Psoas muscle (tissue), 8 donors: ENCODE results near the gene CYP4V2. TPM values are rescaled to one million over a fixed set of nuclear protein-coding genes. Genes with fewer than 3 reads are reported as not detected.

ENCODE experiments used
- ATAC-seq, 4 donors: fragments of 200-7000 bp; cut with Tn5 transposase; one replicate each; pipeline ENCODE4 v1.9.1; 2020; ENCODE audit warnings: moderate library complexity in 3 of 4, mild to moderate bottlenecking in 2 of 4
- DNase-seq, 2 donors: peaks; one replicate each; pipeline ENCODE4 v3.0.0-alpha.2; 2020
- H3K27ac ChIP-seq: fragments of 200-600 bp; one replicate; pipeline ENCODE4 v1.8.0; 2022
- H3K27me3 ChIP-seq, 3 donors: fragments of 200-600 bp in 1 of 3; one replicate each; pipeline versions ENCODE4 v1.6.1 to v1.8.0; 2013 to 2022; ENCODE audit warnings: low read length in 2 of 3, mild to moderate bottlenecking in 2 of 3, moderate library complexity in 1 of 3; ENCODE audit not compliant: insufficient read depth in 3 of 3
- H3K36me3 ChIP-seq, 2 donors: fragments of 200-600 bp in 1 of 2; one replicate each; pipeline versions ENCODE4 v1.6.1 to v1.8.0; 2013 to 2022; ENCODE audit warnings: low read depth in 1 of 2, mild to moderate bottlenecking in 1 of 2, moderate library complexity in 1 of 2; ENCODE audit not compliant: insufficient read depth in 1 of 2
- H3K4me1 ChIP-seq: fragments of 200-600 bp; one replicate; pipeline ENCODE4 v1.8.0; 2022
- H3K4me3 ChIP-seq: fragments of 200-600 bp; one replicate; pipeline ENCODE4 v1.8.0; 2022; ENCODE audit warnings: mild to moderate bottlenecking
- H3K9me3 ChIP-seq: fragments of 200-600 bp; one replicate; pipeline ENCODE4 v1.8.0; 2022
- WGBS, 3 donors: extraction: QIAGEN DNeasy Blood & Tissue Kit; methylation state at CpG; one replicate each; pipeline versions ENCODE4 v1.1.6 to v1.1.7; 2013; 5-methylcytosine and 5-hydroxymethylcytosine counted together
- intact Hi-C, 2 donors: fragments of 100-400 bp; cut with DNase I; formaldehyde crosslinking; loops; one replicate each; pipeline versions ENCODE4 v1.11.0 to v1.14.2; 2022
- polyA plus RNA-seq, 3 donors: library from polyadenylated mRNA; stranded (reverse); fragments of 200-250 nt; gene quantifications; one replicate each; pipeline ENCODE4 v1.2.3, GENCODE V29; 2013
- total RNA-seq, 4 donors: library from RNA; stranded (reverse); fragmentation: NEBNext Ultra II Directional in 2 of 4; extraction: Animal tissue kit (Norgen Biotek cat#: 25700) in 2 of 4; gene quantifications; one replicate each; pipeline versions ENCODE4 v1.2.1 to v1.2.4, GENCODE V29; 2021 to 2023
- TF ChIP-seq, protein P1 (sequence below): fragments of 200-600 bp; IDR thresholded peaks from one replicate; pipeline ENCODE4 v1.8.0; 2022; ENCODE audit warnings: antibody characterized with exemption
- donor health status: healthy with polysubstance abuse.
- donor health status: DM: no; HTN: no; CAD: no; lungs with moderate emphysema.
- donor health status: Bipolar disorder and iron deficiency.
- donor health status: healthy.
- donor health status: DM: yes; HTN: yes; CAD: no.
- donor health status: DM: no; HTN: no; CAD: no.
- donor health status: DM: no; HTN: no; CAD: no.
- donor health status: DM: yes; HTN: yes; CAD: no.

CYP4V2 gene
- total and polyA plus RNA-seq, 7 donors, result 2.6 to 6.8 (median 5.0) TPM

DNA sequence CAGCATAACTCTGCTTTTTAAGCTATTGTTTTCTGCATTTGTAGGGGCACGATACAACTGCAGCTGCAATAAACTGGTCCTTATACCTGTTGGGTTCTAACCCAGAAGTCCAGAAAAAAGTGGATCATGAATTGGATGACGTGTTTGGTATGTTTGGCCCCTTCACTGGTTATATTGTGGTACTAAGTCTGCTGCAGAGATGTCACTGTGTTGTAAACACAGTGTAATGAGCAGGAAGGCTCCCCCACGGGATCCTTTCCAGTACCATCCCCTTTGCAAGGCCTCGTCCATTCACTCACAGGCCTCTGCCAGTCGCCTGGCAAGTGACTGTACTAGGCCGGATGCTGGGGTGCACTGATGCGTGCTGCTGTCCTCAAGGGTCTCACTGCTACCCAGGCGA is 13.8 kb downstream of the CYP4V2 start:
- intact Hi-C loops, result no loop called here
- H3K27ac ChIP-seq, result no peak overlapping the region
- no peaks in the 10 kb centered on the region for H3K4me1 ChIP-seq
- H3K9me3 ChIP-seq, result no peaks in the 10 kb centered on the region
- H3K36me3 ChIP-seq, result peaks cover 0 to 17% of the 10 kb centered on the region in 2 donors
- H3K27me3 ChIP-seq, result no peaks in the 10 kb centered on the region
- DNase-seq (no peak), ATAC-seq (no peak)
- TF ChIP-seq, protein P1, sequence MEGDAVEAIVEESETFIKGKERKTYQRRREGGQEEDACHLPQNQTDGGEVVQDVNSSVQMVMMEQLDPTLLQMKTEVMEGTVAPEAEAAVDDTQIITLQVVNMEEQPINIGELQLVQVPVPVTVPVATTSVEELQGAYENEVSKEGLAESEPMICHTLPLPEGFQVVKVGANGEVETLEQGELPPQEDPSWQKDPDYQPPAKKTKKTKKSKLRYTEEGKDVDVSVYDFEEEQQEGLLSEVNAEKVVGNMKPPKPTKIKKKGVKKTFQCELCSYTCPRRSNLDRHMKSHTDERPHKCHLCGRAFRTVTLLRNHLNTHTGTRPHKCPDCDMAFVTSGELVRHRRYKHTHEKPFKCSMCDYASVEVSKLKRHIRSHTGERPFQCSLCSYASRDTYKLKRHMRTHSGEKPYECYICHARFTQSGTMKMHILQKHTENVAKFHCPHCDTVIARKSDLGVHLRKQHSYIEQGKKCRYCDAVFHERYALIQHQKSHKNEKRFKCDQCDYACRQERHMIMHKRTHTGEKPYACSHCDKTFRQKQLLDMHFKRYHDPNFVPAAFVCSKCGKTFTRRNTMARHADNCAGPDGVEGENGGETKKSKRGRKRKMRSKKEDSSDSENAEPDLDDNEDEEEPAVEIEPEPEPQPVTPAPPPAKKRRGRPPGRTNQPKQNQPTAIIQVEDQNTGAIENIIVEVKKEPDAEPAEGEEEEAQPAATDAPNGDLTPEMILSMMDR, result no peak
- no peak overlapping the region for H3K4me3 ChIP-seq
- WGBS, 3 donors, result 79 to 84% (median 82%) methylated on average over 8 of the region's 8 CpGs

- Histone ChIP-seq H3K27me3 (no peaks in the 10 kb centered on the region), H3K9me3 (no peaks in the 10 kb centered on the region), H3K36me3 (peaks cover 0 to 5% of the 10 kb centered on the region in 2 donors), H3K4me1 (no peaks in the 10 kb centered on the region), H3K27ac (no peak overlapping the region), H3K4me3 (no peak overlapping the region)
- intact Hi-C loops, result no loop called here
- DNase-seq (no peak), ATAC-seq (peak in 1 of 4 donors; percentile 19)
- TF ChIP-seq, protein P1, result no peak
- WGBS, 3 donors, result 31 to 44% (median 39%) methylated on average over 8 of the region's 8 CpGs
Observed at GRCh38 chr4:186216465-186217024, 25.2 kb downstream of the CYP4V2 start.

DNA sequence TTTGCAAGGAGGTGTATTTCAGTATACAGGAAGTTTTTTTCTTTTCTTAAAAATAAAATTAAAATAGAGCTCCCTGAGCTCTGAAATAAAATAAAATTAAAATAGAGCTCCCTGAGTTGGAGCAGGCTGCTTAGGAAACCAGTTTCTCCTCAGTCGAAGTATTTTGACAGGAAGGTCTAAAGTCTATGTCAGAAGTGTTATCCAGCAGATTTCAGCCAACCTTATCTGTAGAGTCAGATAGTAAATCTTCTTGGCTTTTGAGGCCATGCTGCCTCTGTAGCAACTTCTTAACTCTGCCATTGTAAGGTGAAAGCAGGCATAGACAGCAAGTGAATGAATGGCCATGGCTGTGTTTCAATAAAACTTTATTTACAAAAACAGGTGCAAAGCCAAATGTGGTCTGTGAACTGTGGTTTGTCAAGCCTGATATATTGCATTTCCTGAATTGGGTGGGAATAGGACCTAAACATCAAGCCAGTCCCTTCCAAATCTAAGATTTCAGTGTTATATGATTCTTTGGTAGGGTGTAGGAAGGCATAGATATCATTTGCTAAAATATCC is 26.4 kb downstream of the CYP4V2 start:
- Histone ChIP-seq H3K9me3 (no peaks in the 10 kb centered on the region), H3K27me3 (no peaks in the 10 kb centered on the region), H3K4me1 (no peaks in the 10 kb centered on the region), H3K4me3 (no peak overlapping the region), H3K36me3 (peaks cover 0 to 5% of the 10 kb centered on the region in 2 donors), H3K27ac (no peak overlapping the region)
- TF ChIP-seq, protein P1, result no peak
- WGBS, 3 donors, result 76 to 83% (median 77%) methylated on average over 1 of the region's 1 CpG
- intact Hi-C loops, result no loop called here
- DNase-seq (no peak), ATAC-seq (no peak)

DNA sequence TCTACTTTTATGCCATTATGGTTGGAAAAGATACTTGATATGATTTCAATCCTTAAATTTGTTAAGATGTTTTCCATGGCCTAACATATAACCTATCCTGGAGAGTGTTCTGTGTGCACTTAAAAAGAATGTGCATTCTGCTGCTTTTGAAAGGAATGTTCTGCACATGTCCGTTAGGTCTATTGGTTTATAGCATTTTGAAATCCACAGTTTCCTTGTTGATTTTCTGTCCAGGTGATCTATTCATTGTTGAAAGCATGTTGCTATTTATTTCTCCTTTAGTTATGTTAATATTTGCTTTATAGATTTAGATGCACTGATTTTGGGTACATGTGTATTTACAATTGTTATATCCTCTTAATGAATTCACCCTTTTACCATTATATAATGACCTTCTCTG is 30.3 kb downstream of the CYP4V2 start:
- intact Hi-C loops, result no loop called here
- TF ChIP-seq, protein P1, result no peak
- 86 to 91% (median 88%) methylated on average over 1 of the region's 1 CpG for WGBS, 3 donors

GRCh38 chr4:186225848-186226247 is 34.5 kb downstream of the CYP4V2 start:
- intact Hi-C loops, result no loop called here
- no peaks in the 10 kb centered on the region for H3K4me1 ChIP-seq
- H3K4me3 ChIP-seq, result no peak overlapping the region
- DNase-seq (no peak), ATAC-seq (no peak)
- no peak overlapping the region for H3K27ac ChIP-seq
- H3K36me3 ChIP-seq, result no peaks in the 10 kb centered on the region
- no peaks in the 10 kb centered on the region for H3K9me3 ChIP-seq
- TF ChIP-seq, protein P1, result no peak
- H3K27me3 ChIP-seq, result no peaks in the 10 kb centered on the region

More for the DNA sequence above, 30.3 kb downstream of the CYP4V2 start:
- DNase-seq (no peak), ATAC-seq (no peak)
- Histone ChIP-seq H3K36me3 (no peaks in the 10 kb centered on the region), H3K4me3 (no peak overlapping the region), H3K27me3 (no peaks in the 10 kb centered on the region), H3K27ac (no peak overlapping the region), H3K4me1 (no peaks in the 10 kb centered on the region), H3K9me3 (no peaks in the 10 kb centered on the region)
